Loucy (cell line): Measurements from ENCODE around the gene SLC22A31.
A peak's percentile ranks its signal among the peaks of the same experiment; 100 is the strongest.

ENCODE experiments used
- H2AFZ ChIP-seq: fragments of 200-600 bp; sonication (generic); 2 replicates; pipeline ENCODE4 v1.6.0; 2016; ENCODE audit warnings: antibody characterized with exemption, mild to moderate bottlenecking, low read length, moderate library complexity
- H3F3A ChIP-seq: fragments of 200-600 bp; 2 replicates; pipeline ENCODE4 v1.6.0; 2016; ENCODE audit warnings: antibody characterized with exemption, low read depth, mild to moderate bottlenecking
- H3K27me3 ChIP-seq: fragments of 200-600 bp; sonication (generic); 2 replicates; pipeline ENCODE4 v1.6.1; 2014; ENCODE audit warnings: low read length, mild to moderate bottlenecking; ENCODE audit not compliant: insufficient read depth, poor library complexity, severe bottlenecking
- H3K36me3 ChIP-seq: fragments of 200-600 bp; sonication (generic); 2 replicates; pipeline ENCODE4 v1.6.1; 2016; ENCODE audit warnings: low read length; ENCODE audit not compliant: insufficient read depth
- H3K4me1 ChIP-seq: fragments of 200-600 bp; sonication (generic); 2 replicates; pipeline ENCODE4 v1.5.1; 2014; ENCODE audit warnings: low read length, mild to moderate bottlenecking; ENCODE audit not compliant: insufficient read depth, poor library complexity, severe bottlenecking
- H3K4me2 ChIP-seq: fragments of 200-600 bp; sonication (generic); 2 replicates; pipeline ENCODE4 v1.6.0; 2014; ENCODE audit warnings: antibody characterized with exemption, low read length, low read depth, mild to moderate bottlenecking; ENCODE audit not compliant: poor library complexity, severe bottlenecking
- H3K4me3 ChIP-seq: fragments of 200-600 bp; sonication (generic); 2 replicates; pipeline ENCODE4 v1.5.1; 2014; ENCODE audit warnings: low read length, mild to moderate bottlenecking, mixed read lengths; ENCODE audit not compliant: poor library complexity, severe bottlenecking
- H3K79me2 ChIP-seq: fragments of 200-600 bp; sonication (generic); 2 replicates; pipeline ENCODE4 v1.6.1; 2014; ENCODE audit warnings: low read length; ENCODE audit not compliant: insufficient read depth
- H3K9ac ChIP-seq: fragments of 200-600 bp; sonication (generic); 2 replicates; pipeline ENCODE4 v1.6.0; 2014; ENCODE audit warnings: mild to moderate bottlenecking, low read depth, low read length, moderate library complexity; ENCODE audit not compliant: poor library complexity, severe bottlenecking
- H3K9me2 ChIP-seq: fragments of 200-600 bp; sonication (generic); replicated peaks from 2 replicates; pipeline ENCODE4 v1.6.1; 2016; ENCODE audit warnings: low read depth, low read length, mixed read lengths
- H3K9me3 ChIP-seq: fragments of 200-600 bp; sonication (generic); 2 replicates; pipeline ENCODE4 v1.6.1; 2014; ENCODE audit warnings: mild to moderate bottlenecking, antibody characterized with exemption, low read length, low read depth; ENCODE audit not compliant: insufficient read depth
- H4K20me1 ChIP-seq: fragments of 200-600 bp; sonication (generic); 2 replicates; pipeline ENCODE4 v1.6.0; 2014; ENCODE audit warnings: antibody characterized with exemption, low read length, mild to moderate bottlenecking; ENCODE audit not compliant: insufficient read depth, poor library complexity, severe bottlenecking
- EZH2phosphoT487 ChIP-seq: fragments of 200-600 bp; IDR thresholded peaks from 2 replicates; pipeline ENCODE4 v1.6.1; 2018; ENCODE audit warnings: antibody characterized with exemption, mild to moderate bottlenecking, moderate library complexity, borderline replicate concordance
- TF ChIP-seq, protein P1 (sequence below): fragments of 200-600 bp; sonication (generic); conservative IDR thresholded peaks from 2 replicates; pipeline ENCODE4 v1.5.1; 2014; ENCODE audit warnings: mild to moderate bottlenecking, antibody characterized with exemption, low read length

SLC22A31 gene

DNA sequence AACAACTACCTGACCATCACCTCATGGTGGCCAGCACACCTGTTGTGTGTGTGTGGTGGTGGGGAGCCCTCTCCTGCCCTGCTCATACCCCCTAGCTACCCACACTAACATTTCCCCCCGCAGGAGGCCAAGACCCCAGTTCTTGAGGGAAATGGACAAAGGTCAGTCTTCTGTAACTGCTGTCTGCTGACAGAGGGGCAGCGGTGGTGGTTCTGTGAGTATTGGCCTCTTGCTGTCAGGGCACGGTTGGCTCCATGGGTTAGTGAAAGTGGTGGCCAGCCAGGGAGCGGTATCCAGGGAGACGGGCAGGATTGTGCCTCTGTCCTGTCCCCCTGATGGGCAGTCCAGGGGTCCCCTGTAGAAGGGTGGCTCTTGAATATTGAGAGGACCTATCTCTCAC lies 43.3 kb upstream of the SLC22A31 start:
- Histone ChIP-seq H3K9ac (no peak overlapping the region), H3K9me3 (no peaks in the 10 kb centered on the region), H3K4me1 (peaks cover 4% of the 10 kb centered on the region), H2AFZ (no peak overlapping the region), H3K79me2 (no peaks in the 10 kb centered on the region), H3K9me2 (no peaks in the 10 kb centered on the region), H4K20me1 (no peaks in the 10 kb centered on the region), H3K27me3 (no peaks in the 10 kb centered on the region), H3K4me2 (no peak overlapping the region), H3K36me3 (no peaks in the 10 kb centered on the region), H3F3A (peaks cover 4% of the 10 kb centered on the region; the same call in 1 of the 2 replicates), H3K4me3 (no peak overlapping the region)
- TF ChIP-seq, protein P1, sequence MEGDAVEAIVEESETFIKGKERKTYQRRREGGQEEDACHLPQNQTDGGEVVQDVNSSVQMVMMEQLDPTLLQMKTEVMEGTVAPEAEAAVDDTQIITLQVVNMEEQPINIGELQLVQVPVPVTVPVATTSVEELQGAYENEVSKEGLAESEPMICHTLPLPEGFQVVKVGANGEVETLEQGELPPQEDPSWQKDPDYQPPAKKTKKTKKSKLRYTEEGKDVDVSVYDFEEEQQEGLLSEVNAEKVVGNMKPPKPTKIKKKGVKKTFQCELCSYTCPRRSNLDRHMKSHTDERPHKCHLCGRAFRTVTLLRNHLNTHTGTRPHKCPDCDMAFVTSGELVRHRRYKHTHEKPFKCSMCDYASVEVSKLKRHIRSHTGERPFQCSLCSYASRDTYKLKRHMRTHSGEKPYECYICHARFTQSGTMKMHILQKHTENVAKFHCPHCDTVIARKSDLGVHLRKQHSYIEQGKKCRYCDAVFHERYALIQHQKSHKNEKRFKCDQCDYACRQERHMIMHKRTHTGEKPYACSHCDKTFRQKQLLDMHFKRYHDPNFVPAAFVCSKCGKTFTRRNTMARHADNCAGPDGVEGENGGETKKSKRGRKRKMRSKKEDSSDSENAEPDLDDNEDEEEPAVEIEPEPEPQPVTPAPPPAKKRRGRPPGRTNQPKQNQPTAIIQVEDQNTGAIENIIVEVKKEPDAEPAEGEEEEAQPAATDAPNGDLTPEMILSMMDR = no peak
- no peak for TF ChIP-seq EZH2phosphoT487

DNA sequence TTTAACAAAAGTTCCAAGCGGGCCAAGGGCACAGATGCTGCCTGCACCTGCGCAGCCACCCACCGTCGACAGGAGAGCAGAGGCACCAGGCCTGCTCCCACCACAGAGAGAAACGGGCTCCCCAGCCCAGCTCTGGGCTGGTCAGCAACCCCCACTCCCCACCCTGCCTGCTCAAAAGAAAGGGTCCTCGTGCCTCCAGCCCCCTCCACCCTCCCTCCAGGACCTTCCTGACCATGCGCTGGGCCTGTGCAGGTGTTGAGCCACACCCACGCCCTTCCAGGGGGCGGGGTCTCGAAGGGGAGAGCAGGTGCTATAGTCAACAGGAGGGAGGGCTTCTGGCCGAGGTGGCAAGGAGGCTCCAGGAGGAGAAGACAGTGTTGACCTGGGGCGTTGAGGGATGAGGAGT lies 42.5 kb upstream of the SLC22A31 start:
- Histone ChIP-seq H3K9me3 (no peaks in the 10 kb centered on the region), H3K79me2 (no peaks in the 10 kb centered on the region), H4K20me1 (no peaks in the 10 kb centered on the region), H2AFZ (no peak overlapping the region), H3K36me3 (no peaks in the 10 kb centered on the region), H3K9me2 (no peaks in the 10 kb centered on the region), H3K27me3 (no peaks in the 10 kb centered on the region), H3K4me1 (peaks cover 4% of the 10 kb centered on the region), H3F3A (peaks cover 4% of the 10 kb centered on the region; the same call in 1 of the 2 replicates), H3K4me2 (no peak overlapping the region), H3K4me3 (no peak overlapping the region), H3K9ac (no peak overlapping the region)
- TF ChIP-seq EZH2phosphoT487 = no peak
- TF ChIP-seq, protein P1 = no peak

DNA sequence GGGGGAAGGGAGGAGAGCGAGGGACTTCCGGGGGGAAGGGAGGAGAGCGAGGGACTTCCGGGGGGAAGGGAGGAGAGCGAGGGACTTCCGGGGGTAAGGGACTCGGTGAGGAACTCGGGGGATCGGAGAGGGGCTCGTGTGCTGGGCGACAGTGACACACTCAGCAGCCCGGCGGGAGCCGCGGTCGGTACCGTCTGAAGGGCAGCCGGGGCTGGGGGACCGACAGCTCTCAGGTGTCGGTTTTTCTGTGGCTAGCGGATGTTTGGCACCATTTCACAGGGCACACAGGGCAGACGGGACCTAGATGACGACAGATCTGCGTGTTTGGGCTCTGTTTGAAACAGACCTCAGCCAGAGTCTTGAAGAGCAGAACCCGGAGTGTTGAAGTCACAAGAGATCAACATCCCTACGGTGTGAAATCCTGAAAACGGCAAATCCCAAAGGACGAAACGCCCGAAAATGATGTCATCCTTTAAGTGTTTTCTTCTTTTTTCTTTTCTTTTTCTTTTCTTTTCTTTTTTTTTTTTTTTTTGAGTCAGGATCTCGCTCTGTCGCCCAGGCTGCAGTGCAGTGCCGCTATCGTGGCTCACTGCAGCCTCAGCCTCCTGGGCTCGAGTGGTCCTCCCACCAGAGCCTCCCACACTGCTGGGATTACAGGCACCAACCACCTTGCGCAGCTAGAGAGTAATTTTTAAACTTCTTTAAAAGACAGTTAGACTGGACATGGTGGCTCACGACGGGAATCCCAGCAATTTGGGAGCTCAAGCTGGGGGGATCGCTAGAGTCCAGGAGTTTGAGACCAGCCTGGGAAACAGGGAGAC lies 41.1 kb upstream of the SLC22A31 start:
- H2AFZ ChIP-seq = peak overlapping the region; percentile 84

More for the DNA sequence above, 41.1 kb upstream of the SLC22A31 start:
- no peaks in the 10 kb centered on the region for H3K36me3 ChIP-seq
- H3F3A ChIP-seq = peaks cover 4% of the 10 kb centered on the region; the same call in 1 of the 2 replicates
- no peaks in the 10 kb centered on the region for H3K9me2 ChIP-seq
- H3K27me3 ChIP-seq = no peaks in the 10 kb centered on the region
- H3K9me3 ChIP-seq = no peaks in the 10 kb centered on the region
- H3K4me3 ChIP-seq = peak overlapping the region; percentile 80
- peaks cover 4% of the 10 kb centered on the region for H3K4me1 ChIP-seq
- peak overlapping the region; percentile 70 for H3K4me2 ChIP-seq
- H3K9ac ChIP-seq = peak overlapping the region; percentile 76
- H4K20me1 ChIP-seq = no peaks in the 10 kb centered on the region
- H3K79me2 ChIP-seq = no peaks in the 10 kb centered on the region
- TF ChIP-seq, protein P1 = no peak
- no peak for TF ChIP-seq EZH2phosphoT487
